ENCODE measurements around the gene DCTN3.
"Not testable (repeated sequence)": the region's sequence is repeated elsewhere in the genome, so short reads cannot be mapped to it uniquely, and the experiment has no call there.

DCTN3 gene

DNA sequence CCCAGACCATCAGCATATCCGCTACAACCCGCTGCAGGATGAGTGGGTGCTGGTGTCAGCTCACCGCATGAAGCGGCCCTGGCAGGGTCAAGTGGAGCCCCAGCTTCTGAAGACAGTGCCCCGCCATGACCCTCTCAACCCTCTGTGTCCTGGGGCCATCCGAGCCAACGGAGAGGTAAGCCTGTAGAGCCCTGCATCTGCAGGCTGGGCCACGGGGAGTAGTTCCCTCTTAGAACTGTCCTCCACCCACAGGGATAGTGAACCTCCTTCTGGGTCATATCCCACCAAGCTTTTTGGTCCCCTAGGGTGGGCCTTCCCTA lies 26.7 kb upstream of the DCTN3 start:
- DNase-seq (ENCODE audit: low read depth in 2 of 2): no peak

DNA sequence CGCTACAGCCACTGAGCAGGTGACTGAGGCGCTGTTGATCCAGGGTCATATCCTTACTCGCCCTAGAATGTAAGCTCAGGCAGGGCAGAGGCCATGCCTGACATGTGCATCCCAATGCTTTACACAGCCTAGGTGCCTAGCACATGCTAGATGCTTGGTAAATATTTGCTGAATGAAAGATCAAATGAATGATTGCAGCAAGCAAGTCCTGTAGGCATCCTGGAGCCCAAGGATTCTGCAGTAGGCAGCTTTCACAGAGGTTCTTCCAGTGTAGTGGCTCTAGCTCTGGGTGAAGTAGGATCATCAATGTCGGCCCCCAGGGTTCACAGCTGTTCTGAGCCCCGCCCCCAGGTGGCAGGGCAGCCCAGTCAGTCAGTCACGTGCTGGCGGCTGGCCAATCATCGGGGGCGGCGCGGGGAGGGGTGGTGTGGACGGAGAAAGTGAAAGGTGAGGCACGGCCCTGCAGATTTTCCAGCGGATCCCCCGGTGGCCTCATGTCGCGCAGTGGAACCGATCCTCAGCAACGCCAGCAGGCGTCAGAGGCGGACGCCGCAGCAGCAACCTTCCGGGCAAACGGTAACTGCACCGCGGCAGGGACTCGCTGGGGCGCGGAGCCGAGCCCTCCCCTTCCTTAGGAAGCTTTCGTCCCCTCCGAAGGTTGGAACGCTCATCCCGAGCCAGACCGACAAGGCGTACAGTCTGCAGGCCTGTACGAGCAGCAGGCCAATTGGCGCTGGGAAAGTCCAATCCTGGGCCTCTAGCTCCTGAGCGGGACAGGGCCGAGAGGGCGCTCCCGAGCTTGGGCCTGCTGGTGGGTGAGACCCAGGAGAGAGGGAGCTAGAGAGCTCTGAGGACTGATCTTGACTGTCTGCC lies 26.2 kb upstream of the DCTN3 start, which contains the start of gene GALT:
TSS of gene GALT (plus strand) at position 465 of the 873 bp plus-strand sequence. CDS start at position 495, 30 bp downstream.
- peak; percentile 93 to 98 for DNase-seq (ENCODE audit: low read depth in 2 of 2)

DNA sequence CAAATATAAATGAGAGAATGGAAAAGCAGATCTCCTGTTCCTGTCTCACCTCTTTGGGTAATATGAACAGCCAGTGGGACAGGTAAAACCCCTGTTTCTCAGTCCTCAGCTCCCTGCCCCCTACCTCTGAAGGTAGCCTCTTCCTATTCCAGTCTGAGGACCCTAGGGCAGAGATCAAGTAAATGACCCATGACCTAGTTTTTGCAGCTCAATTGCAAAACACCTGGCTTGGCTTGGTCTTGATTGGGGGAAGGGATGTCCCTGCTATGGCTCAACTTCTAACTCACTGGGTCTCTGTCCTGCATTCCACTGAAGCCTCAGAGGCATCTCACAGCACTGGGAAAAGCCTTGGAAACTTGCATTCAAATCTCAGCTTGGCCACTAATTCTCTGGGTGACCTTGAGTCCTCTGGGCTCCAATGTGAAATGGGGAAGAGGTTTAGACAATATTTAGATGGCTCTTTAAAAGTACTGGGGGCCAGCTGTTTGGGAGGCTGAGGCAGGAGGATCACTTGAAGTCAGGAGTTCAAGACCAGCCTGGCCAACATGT lies 24.5 kb upstream of the DCTN3 start:
- DNase-seq (ENCODE audit: low read depth in 2 of 2): no peak

DNA sequence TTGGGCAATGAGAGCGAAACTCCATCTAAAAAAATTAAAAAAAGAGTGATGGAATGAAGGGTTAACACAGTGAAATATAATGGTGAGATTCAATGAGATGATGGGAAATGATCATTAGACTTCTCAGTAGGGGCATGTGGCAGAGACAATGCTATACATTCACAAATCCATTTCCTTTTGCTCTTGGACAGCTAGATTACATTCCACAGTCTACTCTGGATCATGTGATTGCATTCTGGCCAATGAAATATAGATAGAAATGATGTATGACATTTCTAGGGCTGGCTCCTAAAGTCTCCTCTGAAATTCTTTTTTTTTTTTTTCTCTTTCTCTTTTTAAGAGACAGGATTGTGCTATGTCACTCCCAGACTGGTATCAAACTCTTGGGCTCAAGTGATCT lies 22.4 kb upstream of the DCTN3 start:
- DNase-seq (ENCODE audit: low read depth in 2 of 2): no peak

DNA sequence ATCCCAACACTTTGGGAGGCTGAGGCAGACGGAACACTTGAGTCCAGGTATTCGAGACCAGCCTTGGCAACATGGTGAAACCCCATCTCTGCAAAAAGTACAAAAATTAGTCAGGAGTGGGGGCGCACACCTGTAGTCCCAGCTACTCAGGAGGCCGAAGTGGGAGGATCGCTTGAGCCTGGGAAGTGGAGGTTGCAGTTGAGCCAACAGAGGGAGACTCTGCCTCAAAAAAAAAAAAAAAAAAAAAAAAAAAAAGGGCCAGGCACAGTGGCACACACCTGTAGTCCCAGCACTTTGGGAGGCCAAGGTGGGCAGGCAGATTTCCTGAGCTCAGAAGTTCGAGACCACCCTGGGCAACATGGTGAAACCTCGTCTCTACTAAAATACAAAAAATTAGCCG lies 19.0 kb upstream of the DCTN3 start:
- not testable (repeated sequence) for DNase-seq (ENCODE audit: low read depth in 2 of 2)

DNA sequence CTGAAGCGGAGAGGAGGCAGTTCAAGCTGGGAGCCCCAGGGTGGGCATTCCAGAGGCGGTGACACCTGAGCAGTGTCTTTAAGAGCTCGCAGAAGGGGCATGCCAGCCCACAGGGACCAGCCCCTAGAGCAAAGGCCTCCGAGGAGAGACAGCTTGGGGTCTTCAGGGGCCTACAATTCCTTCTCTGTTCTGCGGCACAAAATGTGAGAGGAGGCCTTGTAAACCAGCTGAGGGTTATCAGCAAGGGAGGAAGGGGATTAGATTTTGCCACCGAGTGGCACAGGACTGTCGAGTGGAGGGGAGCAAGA lies 17.8 kb upstream of the DCTN3 start:
- DNase-seq (ENCODE audit: low read depth in 2 of 2): no peak

DNA sequence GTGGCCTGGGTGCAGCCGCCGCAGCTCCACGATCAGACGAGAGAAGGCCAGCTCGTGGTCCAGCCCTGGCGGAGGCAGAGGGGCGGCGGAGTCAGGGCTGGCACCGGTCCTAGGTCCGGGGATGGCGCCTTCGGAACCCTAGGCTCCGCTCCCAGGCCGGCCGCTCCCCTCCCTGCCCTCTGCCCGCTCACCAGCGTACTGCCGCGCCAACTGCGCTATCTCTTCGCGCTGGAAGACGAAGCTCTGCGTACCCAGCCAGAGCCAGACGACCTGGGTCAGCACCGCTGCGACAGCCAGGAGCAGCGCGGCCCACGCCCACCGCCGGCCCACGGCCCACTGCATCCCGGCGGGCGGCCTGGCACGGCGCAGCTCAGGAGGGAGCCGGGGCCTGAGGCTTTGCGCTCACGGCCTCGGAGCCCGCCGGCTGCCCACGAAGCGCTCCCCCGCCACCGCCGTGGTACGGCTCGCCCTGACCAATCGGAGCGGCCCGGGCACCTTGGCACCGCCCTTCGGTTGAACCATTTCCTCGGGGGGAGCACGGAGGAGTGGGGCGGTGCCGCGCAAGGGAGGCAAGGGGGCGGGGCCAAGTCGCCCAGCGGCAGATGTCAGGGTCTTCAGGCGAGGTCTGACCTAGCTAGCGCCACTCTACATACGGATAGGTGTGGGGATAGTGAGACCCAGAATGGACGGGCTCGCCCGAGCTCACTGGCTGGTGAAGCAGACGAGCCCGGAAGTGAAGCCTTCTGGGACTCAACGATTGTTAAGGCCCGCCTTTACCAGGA lies 17.3 kb upstream of the DCTN3 start, which contains the start of gene SIGMAR1:
TSS of gene SIGMAR1 (minus strand) at position 432 of the 782 bp plus-strand sequence. CDS start at position 342, 90 bp downstream.
- DNase-seq (ENCODE audit: low read depth in 2 of 2): peak; percentile 83 to 94

DNA sequence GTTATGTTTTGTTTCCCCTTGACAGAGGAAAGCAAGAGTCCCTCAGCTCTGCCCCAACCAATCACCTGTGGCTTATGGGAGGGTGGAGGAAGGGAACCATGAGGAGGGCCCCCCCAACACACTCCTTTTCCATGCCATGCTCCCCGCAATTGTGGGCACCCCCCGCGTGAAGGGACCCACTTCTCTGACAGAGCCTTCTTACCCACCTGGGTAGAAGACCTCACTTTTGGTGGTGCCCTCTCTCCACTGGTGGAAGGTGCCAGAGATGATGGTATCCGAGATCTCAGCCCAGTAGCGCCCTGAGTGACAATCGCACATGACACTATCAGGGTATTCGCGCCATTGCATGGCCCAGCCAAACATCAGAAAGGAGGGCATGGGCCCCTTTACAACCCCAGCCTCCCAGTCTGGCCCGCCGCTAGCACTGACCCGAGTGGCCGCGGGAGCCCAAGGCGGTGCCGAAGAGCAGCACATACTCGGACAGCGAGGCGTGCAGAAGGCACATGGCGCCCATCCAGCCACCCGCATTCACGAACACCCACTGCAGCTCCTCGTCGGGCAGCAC lies 16.6 kb upstream of the DCTN3 start:
- DNase-seq (ENCODE audit: low read depth in 2 of 2): no peak

DNA sequence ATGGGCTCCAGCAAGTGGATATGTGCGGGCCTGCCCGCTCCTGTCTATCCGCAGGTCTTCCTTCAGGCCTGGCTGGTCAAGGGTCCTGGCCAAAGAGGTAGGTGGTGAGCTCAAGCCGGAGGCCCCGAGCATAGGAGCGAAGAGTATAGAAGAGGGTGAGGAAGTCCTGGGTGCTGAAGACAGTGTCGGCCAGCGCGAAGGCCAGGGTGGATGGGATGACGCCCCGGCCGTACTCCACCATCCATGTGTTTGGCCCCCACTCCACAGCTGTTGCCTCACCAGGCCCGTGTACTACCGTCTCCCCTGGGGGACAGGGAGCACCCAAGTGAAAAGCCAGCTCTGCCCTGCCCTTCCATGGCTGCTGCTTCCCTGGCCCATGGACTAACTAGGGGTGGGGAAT lies 15.3 kb upstream of the DCTN3 start:
- no peak for DNase-seq (ENCODE audit: low read depth in 2 of 2)

DNA sequence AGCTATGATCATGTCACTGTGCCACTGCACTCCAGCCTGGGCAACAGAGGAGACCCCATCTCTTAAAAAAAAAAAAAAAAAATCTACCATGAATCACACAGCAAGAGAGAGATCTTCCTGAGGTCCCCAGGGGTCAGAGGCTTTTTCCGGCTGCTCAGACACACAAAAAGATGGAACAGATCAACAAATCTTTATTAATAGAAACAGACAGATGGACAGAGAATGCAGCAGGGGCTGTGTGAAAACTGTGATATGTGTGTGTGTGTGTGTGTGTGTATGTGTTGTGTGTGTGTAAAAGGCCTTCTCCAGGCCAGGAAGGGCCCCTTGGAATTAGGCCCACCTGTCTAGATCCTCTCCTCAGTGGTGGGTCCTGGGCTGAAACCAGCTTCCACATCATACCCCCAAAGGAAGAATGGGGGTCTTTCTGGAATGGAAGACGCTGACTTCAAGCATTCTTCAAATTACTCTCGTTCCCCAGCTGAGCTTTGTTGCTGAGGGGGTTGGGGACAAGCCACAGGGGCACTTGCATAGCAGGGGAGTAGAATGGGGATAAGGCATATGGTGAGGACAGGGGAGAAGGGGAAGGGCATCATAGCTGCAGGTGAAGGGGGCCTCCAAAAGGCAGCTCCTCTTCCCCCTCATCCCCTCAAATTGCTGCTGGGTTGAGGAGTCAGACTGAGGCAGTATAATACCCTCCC lies 14.4 kb upstream of the DCTN3 start:
- no peak for DNase-seq (ENCODE audit: low read depth in 2 of 2)

DNA sequence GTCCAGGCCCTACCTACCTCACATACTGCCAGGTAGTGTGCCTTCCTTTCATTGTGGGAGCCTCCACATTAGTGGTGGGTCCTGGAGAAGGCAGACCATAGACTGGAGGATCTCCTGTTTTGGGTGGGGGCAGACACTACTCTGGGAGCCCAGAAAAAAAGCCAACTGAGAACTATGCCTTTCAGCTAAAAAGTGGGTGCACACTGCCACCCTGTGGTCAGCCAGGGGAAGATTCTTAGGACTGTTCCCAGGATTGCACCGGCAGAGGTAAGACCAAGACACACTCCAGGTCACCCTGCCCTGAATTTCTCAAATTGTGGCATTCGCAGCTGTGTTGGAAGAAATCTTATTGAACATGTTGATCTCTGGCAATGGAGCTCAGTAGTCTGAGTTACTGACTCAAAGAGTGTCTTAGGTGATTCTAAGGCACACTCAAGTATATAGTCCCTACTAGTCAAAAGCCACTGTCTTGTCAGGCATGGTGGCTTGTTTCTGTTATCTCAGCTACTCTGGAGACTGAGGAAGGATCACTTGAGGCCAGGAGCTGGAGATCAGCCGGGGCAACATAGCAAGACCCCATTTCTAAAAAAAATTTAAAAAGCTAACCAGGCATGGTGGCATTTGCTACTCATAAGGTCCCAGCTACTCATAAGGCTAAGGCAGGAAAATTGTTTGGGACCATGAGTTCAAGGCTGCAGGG lies 13.7 kb upstream of the DCTN3 start:
- DNase-seq (ENCODE audit: low read depth in 2 of 2): peak; percentile 50 to 61

DNA sequence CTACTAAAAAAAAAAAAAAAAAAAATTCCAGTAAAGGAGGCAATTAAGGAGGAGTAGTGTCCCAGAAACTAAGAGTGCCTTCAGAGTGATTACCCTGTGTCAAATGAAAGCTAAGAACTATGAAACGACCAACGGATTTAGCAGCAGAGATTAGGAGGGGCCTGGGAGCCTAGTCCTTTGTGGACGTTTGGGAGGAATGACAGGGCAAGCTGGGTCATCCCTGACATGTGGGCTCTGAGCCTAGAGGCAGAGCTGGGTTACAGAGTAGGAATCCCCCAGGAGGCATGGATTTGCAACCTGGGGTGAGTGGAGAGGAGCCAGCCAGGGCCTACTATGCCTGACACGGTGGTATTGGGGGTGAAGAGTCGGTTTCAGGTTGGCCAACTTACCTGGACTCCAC lies 12.9 kb upstream of the DCTN3 start:
- no peak for DNase-seq (ENCODE audit: low read depth in 2 of 2)

DNA sequence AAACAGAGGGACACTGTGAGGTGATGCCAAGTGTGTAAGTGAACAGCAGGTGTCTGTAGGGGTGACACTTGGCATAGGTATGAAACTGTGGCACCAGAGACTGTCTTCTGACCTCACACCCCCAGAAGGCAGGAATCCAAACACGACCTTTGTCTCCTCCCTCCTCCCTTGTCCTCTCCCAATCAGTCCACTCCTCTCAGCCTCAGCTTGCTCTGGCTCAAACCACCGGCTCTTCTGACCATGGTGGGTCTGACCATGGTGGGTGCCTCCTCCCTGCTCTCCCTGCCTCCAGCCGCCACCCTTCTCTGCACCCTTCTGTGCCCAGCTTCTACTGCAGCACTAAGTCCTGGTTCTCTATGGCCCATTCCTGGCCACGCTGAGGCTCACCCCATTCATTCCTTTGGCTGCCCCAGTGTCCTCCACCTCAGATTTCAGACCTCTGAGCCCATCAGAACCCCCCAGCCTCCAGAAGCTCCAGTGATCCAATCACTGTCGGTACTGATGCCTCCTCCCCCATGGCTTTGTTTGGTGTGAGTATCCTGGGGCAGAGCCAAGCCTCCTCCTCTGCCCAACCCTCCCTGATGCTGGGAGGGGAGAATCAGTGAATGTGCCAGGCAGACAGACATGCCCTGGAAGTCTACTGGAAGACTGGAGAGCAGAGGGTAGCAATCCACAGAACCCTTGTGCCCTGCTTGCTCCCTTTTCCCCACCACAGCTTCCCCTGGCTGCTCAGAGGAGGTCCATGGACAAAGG lies 10.3 kb upstream of the DCTN3 start:
- DNase-seq (ENCODE audit: low read depth in 2 of 2): no peak

DNA sequence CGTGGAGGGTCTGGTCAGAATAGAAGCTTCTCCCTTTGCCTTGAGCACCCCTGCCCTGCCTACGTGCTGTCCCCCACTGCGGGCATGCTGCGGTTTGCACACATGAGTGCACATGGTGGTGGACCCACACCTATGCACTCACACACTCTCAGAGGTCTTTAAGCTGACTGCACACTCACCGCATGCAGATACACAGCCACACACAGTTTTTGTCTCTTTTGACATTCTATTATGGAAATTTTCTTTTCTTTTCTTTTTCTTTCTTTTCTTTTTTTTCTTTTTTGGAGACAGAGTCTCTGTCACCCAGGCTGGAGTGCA lies 9.2 kb upstream of the DCTN3 start:
- DNase-seq (ENCODE audit: low read depth in 2 of 2): no peak

DNA sequence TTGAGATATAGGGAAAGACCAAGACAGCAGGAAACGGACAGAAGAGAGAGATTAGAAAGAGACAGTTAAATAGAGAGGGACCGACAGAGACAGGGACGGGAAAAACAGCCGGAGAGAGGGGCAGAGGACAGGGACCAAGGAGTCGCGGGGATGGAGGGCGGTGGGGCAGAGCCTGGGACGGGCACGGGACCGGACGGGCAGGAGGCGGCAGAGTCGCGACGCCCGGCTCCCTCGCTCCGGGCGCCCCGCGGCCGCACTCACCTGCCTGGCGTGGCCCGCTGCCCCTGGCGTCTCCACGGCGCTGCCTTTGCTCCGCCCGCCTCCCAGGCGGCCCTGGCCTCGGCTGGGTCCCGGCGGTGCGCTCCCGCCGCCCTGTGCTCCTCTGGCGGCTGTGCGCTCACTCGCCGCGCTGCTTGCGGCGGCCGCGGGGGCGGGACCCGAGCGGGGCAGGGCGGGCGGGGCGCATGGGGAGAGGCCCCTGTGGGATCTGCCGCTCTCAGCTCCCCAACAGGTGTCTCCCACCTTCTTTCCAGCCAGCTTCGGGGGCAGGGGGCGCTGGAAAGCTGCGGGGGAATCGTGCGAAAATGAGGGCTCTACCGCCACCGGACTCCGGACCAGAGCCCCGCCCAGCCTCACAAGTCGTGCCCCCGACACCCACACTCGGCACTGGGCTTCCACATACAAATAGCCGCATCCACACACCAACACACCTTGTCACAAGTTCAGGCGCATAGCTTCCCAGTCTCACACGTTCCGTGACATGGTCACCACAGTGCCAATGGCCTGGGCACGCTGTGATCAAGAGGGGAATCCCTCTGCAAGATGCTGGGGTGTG lies 8.6 kb upstream of the DCTN3 start, which contains the start of gene ARID3C:
TSS of gene ARID3C (minus strand) at position 411 of the 835 bp plus-strand sequence. CDS start 1,052 bp downstream, outside the sequence.
- no peak for DNase-seq (ENCODE audit: low read depth in 2 of 2)

DNA sequence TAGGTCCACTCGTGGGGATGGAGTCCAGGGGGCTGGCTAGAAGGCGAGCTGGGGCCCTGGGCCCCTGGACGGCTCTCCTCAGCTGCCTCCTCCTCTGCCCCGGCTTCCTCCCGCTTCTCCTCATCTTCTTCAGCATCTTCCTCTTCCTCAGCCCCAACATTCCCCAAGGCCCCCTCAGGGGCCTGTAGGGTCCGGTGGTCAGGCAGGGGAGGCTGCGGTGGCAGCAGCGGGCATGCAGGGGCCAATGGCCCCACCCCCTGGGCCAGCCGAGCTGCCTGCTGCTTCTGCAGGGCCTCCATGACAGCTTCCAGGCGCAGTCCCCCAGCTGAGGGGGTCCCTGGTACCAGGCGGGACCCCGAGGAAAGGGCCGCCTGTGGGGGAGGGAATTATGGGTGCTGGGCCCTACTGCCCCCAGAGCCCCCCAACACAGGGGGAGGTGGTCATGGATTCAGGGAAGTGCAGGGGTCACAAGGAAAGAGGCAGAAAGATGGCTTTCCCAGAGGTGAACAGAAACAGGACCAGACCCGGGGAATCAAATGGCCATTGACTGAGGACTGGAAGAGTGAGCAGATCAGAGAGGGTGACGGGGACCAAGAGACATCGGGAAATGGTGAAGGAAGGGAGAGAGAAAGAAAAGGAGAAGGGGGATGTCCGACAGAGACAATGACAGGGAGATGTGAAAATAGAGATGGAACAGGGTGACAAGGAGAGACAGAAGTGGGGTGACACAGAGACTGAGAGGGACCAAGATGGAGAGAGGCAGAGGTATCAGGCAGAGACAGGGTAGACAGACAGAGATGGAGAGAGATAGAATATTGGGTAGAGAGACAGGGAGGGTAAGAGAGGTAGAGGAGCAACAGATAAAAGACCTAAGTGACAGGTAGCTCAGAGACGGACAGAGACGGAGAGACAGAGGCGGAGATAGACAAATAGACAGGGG lies 7.7 kb upstream of the DCTN3 start:
- DNase-seq (ENCODE audit: low read depth in 2 of 2): no peak

DNA sequence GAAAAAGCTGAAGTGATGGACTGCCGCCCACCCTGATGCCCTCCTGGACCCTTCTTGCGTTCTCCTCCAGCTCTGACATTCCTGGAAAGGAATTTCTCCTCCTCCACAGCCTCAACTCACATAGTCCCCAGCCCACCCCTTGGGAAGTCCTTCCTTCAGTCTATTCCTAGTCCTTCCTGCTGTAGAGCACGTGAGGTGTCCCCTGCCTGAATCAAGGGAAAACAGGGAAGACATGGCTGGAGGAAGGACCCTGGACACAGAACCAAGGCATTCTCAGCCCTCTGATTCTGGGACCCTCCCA lies 4.8 kb upstream of the DCTN3 start:
- no peak for DNase-seq (ENCODE audit: low read depth in 2 of 2)

DNA sequence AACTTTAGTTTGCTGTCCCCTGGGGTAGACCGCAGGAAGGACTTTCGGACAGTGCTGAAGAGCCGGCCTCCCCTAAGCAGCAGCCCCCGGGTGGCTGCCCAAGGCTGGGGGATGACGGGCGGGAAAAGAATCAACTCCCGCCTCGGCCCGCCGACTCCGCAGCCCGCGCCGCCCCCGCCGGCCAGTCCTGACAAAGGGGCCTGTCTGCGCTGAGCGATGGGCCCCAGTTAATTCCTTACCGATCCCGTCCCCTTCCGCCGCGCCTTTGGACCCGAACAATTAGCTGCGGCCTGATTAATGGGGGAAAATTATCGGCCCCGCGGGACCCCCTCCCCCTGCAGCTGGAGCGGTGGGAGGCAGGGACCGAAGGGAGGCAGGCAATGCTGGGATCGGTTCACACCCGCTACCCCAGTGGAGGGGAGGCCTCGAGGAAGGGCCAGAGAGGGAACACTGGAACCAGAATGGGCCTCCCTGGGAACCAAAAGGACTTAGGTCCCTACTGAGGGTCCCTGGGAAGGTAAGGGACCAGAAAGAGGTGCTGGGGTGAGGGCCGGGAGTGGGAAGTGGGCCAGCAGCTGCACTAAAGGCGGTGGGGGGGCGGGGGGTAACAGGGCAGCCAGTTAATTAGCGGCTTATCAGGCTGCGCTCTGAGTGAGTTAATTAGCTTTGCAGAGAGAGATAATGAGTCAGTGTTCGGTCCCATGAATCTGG lies 4.3 kb upstream of the DCTN3 start:
- no peak for DNase-seq (ENCODE audit: low read depth in 2 of 2)

Data from stimulated activated CD4-positive, alpha-beta T cell treated with anti-CD3 and anti-CD28 coated beads, Interleukin-1b, Interleukin-23, amount 100 ng/mL, for 1 hour (primary cell).